Activated CD4-positive, CD25-positive, alpha-beta regulatory T cell treated with anti-CD3 and anti-CD28 coated beads, Interleukin-2, amount 50 U/mL, for 72 hours (primary cell): Measurements from ENCODE around the gene PCCA.

Source experiments
- DNase-seq: peaks from one replicate; pipeline ENCODE4 v3.0.0; 2021

Gene PCCA

DNA sequence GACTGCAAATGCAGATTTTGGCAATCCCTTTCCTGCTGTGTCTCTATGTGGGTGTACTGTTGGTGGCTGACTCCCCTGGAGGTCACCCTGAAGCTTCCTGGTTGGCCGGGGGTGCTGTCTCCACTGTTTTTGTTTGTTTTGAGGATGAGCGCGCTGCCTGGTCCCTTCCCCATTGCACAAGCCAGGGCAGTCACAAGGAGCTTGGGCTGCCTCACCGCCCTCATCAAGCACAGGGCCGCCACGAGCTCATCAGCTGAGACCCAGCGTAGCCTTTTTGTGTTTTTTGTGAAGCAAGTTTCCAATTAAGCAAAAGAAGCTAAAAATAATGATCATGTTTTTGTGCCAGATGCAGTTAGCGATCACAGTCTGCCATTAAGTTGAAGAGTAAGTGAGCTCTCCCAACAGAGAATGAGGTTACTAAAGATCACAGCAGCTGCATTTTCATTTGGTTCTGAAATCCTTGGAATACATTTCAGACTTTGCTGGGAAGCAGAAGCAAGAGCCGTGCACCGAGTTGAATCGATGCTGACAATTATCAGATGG, 441.8 kb downstream of the PCCA start:
- DNase-seq: no peak

DNA sequence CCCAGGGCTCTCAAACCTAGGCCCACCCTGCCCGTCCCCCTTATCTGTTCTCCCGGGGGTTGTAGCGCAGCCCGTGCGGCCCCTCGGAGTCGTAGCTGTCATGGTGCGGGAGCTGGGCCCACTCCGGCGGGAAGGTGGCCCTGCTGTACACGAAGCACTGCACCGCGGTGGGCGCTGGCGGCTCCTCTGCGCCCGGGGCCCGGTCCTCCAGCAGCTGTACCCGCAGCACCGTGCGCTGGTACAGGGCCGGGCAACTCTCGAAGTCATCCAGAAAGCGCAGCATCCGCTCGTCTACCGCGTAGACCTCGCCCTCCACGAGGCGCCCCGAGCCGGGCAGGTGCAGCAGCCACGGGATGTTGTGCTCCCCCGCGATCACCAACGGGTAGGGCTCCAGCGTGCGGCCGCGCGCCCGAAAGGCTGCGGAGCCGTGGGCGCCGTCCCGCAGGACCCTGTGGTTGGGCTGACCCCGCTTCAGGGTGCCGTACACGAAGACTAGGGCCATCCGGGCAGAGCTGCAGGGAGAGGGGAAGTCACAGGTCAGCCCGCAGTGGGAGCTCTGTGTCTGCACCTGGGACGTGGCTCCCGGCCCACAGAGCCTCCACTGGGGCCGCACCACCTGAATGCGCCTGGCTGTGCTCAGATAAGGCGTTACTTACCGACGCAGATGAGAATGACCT, 443.3 kb downstream of the PCCA start:
- no peak for DNase-seq

DNA sequence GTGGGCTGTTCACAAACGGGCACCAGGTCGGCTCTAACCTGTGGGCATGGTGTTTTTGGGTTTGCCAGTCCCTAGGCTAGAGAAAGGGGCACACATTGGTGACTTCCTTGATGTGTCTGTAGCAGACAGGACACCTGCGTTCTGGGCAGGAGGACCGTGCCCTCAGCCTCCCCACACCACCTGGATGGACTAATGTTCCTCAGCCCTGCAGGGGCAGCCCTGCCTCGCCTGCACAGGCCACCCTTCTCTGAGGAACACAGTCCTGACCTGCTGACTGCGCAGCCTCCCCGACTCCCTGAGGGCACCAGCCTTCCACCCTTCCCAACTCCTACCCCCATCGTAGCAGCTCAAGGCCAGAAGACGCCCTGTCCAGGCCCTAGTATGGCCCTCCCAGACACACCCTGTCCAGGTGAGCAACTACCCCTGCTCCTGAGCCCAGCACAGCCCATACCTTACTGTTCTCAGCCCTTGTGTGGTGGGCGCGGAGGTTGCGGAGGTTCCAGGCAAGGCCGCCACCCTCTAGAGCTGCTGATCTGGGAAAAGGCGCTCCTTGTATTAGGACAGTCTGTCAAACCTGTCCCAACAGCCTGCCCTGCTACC, 444.0 kb downstream of the PCCA start:
- no peak for DNase-seq

DNA sequence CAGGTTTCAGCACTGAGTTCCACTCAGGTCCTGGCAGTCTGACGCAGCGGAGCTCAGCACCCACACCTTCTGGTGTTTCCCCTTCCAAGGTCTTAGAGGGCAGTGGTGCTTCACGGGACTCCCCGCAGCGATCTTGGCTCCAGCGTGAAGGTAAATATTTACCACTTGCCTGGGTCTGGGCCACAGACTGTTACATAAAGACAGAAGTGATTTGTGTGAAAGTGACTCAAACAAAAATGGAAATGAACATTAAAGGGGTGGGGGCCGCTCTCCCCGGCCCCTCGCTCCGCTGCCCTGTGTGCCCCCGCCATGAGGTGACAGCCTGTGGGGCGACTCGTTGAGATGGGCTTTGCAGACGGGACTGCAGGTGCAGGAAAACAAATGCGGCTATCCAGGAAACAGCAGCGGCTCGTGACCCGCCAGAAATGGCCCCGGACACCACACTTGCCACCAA, 444.7 kb downstream of the PCCA start:
- no peak for DNase-seq

DNA sequence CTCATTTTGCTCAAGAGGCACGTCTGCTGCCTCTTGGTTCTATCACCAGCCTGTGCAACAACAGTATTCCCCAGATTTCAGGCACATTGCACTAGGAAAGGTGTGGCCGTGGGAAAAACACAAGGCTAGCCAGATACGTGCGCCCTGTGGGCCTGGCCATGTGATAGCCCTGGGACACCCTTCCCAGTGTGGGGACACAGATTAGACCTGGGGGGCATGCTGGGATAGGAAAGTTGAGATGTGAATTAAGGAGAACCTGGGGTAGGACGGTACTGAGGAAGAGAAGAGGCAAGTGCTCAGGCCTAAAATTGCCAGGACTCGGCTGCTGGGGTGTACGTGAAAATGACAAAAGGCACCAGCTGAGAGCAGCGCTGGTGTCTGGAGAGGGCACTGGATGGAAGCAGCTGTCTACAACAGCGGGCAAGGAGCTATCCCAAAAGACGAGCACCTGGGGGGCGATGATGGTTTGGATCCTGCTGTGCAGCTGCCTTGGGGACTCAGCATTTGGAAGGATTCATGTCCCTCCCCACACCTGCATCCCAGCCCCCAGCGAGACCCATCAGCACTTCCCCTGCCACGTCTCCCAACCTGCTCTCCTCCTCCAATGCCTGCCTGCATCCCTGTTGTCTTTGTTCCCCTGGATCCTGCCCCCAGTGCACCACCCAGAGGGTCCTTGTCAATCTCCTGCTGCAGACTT, 445.4 kb downstream of the PCCA start:
- DNase-seq: no peak

DNA sequence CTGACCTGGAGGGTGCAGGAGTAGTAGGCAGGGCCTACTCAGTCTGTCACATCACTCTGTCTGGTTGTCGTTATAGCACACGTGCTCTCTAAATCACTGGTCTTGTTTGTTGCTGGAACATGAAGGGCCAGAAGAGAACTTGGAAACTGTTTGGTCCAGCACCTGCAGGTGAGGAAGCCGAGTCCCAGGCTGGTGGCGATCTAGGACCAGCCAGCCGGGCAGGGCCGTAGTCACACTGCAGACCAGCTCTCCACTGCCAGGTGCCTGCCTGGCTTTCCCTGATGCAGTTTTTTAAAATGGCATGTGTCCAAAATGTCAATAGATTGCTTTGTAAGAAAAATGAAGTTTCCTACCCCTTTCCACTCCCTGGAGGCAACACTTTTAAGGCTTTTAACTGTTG, 446.0 kb downstream of the PCCA start:
- no peak for DNase-seq

DNA sequence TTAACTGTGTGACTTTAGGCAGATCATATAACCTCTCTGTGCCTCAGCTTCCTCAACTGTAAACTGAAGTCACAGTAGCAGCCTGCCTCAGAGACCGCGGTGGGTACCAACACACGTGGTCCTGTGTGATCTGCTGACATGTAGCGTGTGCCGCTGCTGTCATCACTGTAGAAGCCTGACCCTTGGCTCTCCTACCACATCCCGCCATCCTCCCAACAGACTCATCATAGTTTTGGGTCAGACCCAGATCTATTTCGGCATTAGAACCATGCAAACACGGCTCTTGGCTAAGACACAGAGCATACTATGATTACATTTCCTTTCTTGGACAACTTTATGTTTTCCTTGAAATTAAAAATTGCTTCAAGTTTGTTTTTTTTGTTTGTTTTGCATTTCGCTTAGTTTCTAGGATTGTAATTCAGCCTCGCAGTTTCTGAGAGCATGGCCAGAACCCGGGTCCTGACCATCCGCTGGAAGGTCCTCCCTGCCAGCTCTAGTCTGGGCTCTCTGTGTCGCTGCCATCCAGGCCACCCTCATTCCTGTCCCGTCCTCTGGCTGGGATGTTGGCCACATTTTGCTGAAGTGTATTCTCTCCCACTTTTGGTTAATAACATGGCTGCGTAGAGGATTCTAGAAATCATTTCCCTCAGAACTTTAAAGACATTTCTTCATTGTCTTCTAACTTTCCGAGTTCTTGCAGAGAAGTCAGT, 446.7 kb downstream of the PCCA start:
- DNase-seq: no peak

DNA sequence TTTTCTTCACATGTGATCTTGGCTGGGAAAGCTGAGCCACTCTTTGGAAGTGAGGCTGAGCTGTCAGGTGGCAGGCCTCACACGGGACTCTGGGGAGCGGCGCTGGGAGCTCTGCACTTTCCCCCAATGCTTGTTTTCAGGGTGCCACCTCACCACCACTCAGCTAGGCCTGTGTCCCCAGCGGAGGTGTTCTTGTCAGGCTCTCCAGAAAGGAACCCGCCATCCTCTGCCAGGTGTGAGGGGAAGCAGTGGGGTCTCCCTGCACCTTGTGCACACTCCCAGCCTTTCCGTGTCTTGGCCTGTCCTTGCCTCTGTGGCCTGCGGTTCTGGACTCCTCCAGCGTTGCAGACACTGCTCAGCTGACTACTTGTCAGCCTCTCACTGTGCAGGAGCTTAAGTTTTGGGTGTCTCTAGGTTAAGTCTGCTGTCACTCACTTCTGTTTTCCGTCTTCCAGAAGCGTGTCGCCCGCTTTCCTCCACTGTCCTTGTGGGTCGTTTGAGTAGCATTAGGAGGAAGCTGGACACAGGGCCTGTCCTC, 447.8 kb downstream of the PCCA start:
- DNase-seq: no peak

DNA sequence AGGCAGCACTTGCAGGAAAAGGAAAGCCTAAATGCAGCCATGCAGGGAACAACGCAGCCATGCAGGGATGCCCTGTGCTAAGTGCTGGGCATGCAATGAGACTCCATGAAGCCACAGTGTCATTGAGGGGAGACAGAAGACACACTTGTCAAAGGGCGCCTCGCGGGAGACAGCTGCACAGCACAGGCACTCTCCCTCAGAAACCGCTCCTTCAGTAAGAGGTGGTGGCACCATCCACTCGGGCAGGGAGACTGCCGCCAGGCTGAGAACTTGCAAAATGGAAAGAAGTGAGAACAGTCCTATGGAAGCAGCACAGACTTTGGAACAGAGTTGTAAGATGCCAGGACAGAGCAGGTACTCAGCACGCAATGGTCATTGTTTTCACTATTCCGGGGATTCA, 448.6 kb downstream of the PCCA start:
- no peak for DNase-seq

DNA sequence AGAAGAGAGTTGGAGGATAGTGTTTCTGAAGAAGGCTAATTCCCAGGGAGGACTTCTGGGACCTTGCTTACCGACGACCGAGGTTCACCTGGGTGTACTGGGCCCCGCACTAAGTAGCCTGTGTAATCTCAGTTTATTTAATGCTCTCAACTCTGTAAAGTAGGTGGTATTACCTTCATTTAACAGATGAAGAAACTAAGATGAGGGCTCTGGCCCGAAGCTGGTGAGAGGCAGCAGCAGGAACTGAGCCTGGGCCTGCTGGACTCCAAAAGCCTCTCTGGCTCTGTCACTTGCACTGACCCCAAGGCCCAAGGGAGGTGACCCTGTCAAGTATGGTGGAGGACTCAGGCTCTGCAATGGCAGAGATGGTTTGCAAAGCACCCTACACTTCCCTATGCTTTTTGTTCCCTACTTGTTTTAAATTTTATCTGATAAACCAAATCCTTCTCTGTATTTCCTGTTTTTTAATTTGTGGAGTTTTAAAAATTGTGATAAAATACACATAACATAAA, 449.1 kb downstream of the PCCA start:
- no peak for DNase-seq

DNA sequence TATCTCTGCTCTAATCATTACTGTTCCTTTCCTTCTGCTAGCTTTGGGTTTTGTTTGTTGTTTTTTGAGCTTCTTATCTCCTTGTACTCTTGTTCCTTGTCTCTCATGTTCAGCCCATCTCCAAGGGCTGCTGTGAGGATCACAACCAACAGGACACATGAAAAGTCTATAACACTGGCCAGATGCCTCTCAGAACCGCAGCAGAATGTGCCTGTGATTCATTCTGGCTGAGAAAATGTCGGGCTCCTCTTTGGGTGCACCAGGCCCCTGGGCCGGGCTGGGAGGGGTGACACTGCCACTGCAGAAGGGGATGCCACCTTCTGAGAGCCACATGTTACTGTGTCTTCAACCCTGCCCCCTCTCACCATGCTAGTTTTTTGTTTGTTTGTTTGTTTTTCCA, 451.7 kb downstream of the PCCA start:
- no peak for DNase-seq

DNA sequence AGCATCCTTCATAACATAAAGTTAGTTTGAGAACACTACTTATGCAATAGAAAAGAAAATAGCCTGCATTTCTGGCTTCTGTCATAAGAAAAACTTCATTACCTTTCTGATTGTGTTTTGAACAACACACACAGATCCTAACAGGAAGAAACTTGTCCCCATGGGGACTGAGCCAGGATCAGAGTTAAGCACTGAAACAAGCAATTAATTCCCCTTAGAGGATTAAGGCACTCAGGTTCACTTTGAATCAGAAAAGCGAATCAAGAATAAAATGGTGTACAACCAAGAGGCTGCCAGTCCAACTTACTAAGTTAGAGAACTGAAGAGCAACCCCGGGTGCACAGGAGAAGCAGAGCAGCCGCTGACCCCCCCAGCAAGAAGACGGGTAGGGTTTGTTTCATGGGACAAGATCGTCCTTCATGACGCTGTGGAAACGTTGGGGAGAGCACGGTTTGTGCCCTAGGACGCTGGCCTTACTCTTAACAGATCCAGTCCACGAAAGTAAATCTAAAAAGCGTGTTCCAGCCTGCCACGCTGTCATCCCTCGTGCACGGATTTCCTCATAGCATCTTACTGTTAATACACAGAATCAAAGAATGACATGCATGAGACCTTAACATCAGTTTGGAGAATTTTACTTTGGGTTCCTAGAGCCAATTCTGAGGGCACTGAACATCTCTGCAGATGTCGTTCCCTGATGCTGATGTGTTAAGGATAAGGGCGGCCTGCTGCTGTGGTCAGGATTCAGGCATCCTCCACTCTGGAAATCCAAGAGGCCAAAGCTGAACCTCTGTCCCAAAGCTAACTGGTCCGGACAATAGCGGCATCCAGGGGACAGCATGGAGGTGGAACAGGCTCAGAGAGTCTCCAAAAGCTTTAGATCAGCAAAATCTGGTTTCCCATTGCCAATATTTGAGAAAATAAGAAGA, 453.3 kb downstream of the PCCA start:
- DNase-seq: no peak

DNA sequence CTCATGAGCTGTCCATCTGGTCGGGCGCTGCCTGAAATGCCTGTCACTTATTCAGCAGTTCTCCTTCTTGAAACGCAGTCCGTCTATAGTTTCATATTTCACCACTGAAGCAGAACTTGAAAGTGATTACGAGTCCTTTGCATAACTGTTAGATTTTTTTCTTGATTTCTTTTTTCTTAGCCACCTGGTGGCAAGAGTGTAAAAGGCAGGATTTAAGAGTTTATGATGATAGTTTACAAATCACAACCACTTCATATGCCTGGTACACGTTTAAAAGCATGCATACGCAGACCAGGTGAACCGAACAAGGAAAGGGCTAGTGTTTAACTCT, 453.9 kb downstream of the PCCA start:
- no peak for DNase-seq

DNA sequence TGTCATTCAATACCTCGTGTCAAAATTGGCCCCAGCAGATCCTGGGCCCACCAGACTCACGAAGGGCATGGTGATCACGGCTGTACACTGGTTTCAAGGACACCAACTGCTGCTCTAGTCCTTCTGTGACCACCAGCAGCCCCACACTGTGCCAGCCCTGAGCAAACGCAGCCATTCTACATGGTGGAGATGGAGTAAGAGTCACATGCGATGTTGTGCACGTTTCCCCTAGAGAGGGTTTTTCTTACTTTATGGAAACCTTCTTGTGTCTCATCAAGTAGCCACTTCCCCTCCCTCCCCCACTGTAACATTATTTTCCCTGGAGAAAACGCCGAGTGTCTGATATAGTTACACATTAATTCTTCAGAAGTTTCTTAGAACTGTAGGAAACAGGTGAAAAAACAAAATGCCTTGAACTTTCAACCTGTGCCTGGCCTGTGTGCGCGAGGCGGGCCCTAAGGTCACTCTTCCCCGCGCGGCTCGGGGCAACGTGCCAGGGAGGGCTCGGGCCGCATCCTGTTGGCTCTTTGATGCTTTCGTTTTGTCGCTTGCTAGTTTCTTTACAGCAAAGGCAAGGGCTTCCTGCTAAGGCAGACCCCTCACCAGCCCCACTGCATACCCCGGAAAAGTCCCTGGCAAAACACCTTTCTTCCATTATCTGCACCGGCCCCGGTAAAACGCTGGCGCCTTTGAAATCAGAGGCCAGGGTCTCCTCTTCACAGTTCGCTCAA, 455.1 kb downstream of the PCCA start:
- DNase-seq: no peak

DNA sequence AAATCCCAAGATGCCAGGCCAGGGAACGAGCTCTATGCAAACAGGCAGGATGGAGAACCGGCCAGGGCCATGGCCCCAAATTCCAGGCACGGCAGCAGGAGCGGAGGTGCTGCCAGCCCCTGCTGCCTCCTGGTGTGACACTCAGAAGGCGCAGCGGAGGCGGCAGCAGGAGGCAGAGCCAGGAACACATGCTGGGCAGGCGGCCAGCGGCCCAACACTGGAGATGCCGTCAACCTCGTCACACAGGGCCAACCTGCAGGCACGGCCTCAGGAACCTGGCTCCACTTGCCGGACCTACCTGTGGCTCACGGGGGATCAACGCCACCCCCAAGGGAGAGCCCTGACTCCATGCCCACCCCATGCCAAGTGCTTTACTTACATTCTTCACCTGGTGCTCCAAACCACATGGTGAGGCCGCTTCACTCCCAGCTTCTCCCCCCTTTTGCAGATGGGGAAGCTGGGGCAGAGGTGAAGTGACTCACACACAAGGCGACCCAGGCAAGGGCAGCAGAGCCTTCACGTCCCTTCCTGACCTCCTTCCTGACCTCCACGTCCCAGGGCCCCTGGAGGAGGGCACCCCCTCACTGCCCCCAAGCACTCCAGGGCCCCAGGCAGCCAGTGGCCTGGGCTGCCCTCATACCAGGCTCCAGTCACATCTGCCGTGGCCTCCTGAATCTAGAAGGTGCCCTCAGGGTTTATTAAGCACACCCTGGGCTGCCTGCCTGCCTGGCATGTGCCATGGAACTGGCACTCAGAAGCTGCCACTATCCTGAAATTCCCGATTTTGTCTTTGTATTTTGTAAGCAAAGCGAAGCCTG, 456.2 kb downstream of the PCCA start:
- DNase-seq: no peak

DNA sequence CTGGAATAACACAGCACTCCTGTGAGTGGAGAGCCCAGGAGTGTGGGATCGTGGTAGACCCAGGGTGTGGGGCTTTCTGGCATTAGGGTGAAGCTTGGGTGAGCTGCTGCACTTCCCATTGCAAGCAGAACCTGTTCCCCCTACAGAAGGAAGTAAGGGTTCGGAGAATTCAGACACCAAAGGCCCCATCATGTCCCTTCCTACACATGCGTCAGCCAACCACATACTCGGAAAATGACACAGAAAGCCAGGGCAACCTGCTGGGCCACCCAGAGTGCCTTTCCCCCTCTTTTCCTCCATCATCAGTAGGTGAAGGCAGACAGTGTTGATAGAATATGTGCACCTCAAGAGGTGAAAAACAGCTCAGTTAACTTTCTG, 456.8 kb downstream of the PCCA start:
- no peak for DNase-seq

DNA sequence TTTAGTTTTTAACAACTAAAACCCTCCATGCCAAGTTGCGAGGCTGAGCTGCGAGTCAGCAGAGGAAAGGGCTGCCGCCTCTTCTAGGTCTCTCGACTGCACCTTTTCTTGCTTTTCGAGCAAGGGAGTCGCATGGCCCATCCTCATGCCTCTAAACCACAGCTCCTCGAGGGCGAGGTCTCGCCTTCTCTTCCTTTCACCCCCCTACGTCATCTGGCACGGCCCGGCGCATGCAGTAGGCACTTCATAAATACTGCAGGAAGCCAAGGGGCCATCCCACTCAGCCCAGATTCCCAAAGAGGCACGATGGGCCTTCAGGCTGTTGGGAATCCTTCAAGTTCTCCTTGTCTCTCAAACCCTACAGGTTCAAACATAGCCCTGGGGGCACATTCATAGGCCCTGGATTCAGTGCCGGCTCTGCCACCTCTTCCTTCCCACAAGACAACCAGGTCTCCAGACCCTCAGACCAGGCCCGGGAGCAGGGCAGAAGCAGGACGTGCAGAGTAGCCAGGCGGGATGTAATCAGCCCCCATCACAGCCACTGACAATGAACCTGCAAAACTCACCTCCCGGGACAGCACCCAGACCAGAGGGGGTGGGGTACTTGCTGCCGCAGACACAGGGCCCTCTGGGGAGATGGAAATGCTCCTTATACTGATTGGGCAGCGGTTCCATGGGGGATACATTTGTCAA, 458.0 kb downstream of the PCCA start:
- DNase-seq: no peak

DNA sequence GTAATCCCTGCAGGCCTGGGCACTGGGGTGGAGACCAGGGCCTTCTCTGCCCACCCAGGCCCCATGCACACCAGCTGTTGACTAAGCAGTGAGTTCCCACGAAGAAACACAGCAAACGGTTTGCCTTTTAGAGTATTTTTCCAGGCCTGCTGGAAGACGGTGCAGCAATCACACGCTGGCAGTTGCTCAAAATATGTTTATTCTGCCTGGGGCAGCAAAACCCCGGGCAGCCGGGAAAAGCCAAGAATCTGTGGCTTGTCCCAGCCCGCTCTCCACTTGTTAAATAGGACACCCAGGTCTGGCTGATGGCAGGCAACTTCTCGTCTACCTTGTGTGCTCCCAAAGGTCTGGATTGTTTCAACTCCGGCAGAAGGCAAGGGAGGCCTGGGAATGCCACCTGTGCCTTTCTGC, 458.9 kb downstream of the PCCA start:
- DNase-seq: no peak

DNA sequence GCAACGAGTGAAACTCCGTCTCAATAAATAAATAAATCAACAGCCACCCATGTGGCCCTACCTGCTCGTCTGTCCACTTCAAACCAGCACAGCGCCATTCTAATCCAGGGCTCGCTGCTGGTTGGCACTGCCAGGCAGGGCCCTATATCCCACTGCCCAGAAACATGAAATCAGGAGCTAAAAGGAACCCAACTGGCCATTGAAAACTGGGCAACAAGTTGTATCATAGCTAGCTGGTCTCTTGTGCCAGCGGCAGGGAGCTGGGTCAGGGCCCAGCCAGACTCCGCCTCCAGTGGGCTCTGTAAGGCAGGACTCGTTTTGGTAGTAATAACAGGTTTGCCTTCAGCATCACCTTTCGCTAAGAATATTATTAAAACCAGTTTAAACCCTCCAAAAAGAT, 460.4 kb downstream of the PCCA start:
- no peak for DNase-seq

DNA sequence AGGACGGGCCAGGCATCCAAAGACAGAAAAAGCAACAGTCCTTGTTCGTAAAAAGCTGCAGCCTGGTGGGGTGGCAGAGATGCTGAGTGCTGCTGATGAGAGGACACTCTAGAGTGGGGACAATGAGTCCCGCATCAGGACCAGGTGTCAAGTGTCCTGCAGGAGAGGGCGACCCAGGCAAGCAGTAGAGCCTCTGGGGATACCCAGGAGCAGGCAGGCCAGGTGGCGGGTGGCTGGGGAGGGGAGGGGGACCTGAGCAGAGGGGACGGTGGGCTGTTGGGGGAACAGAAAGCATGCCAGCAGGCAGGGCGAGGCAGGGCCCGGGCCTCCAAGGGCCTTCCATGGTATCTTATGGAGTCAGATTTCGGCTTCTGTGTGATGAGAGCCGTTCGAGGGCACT, 463.9 kb downstream of the PCCA start:
- no peak for DNase-seq
